ENCODE data around the gene FKBP2. TPM values are rescaled to one million over a fixed set of nuclear protein-coding genes. Genes with fewer than 3 reads are reported as not detected.

The FKBP2 gene
- total and polyA plus RNA-seq, 3 experiments from 2014 or later: 27.9 to 124 (median 28.4) TPM

DNA sequence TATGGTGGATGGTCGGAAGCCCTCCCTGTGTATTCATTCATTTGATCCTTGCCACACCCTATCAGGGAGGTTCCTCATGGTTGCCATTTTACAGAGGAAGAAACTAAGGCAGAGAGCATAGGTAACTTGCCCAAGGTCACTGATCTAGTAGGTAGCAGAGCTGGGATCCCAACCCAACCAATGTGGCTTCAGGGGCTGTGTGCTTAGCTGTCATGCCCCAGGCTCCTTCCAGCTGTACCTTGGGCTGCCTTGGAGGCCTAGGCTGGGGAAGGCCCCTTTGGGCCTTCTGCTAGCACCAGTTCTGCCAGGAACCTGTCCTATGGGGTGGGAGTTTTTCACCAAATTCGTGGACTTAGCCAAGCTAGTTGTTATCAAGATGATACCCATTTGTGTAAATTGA, 34.9 kb downstream of the FKBP2 start:
- no peak for DNase-seq
- Mint-ChIP-seq H3K4me3 (no peak overlapping the region), H3K27me3 (no peaks in the 10 kb centered on the region), H3K4me1 (peaks cover 5 to 8% (median 8%) of the 10 kb centered on the region in 3 donors), H3K27ac (peak overlapping the region in 3 of 8 donors; percentile 17 to 36 (median 33)), H3K36me3 (peaks cover 0 to 18% (median 5%) of the 10 kb centered on the region in 3 donors), H3K9me3 (no peaks in the 10 kb centered on the region)
- Histone ChIP-seq H3K27ac (ENCODE audit: low read depth, low read length) (no peak overlapping the region), H3K9me3 (ENCODE audit: low read length) (no peaks in the 10 kb centered on the region), H3K4me1 (ENCODE audit: insufficient read depth, low read length) (peaks cover 11% of the 10 kb centered on the region), H3K4me3 (ENCODE audit: low read length) (no peak overlapping the region), H3K27me3 (ENCODE audit: insufficient read depth, low read length, poor library complexity, severe bottlenecking) (no peaks in the 10 kb centered on the region), H3K36me3 (ENCODE audit: insufficient read depth, low read length) (no peaks in the 10 kb centered on the region)
- ChIA-PET CTCF (interaction anchor here (2.8 kb wide), 1 partner anchor 8 kb away, joined by 8 read pairs; the partner anchor contains the start of gene BAD), POLR2A (no interaction called here)

DNA sequence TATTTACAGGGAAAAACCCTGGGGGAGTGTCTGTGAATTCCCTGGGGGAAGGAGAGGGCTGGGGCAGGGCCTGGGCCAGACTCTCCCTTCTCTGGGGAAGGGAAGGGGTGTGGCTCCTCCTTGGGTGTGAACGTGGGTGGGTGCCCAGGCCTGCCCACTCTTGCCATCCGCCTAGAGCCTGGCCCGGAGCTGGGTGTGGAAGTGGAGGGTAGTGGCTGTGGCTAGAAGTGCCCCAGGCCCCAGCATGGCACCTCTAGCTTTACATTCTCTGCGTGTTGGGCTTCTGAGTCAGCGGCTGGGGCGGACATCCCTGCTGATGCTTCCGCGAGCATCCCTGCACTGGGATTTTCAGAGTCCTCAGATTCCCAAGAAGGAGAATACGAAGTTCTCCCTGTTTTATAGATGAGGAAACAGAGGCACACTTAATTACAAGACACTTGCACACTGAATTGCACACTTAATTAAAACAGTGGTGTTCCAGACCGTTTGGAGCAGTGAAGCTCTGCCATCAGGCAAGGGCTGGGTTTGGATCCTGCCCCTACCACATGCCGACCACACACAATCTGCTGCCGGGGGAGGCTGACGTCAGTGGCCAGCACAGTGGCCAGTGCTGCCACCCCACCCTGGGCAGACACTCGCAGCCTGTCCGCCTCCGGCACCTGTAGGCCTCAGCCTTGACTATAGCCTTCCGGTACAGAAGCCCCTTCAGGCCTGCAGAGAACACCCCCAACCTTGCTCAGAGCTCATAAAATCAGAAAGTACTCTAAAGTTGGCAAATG, 35.9 kb downstream of the FKBP2 start:
- Mint-ChIP-seq H3K4me1 (peaks cover 2 to 11% (median 8%) of the 10 kb centered on the region in 3 donors), H3K4me3 (no peak overlapping the region), H3K27me3 (no peaks in the 10 kb centered on the region), H3K36me3 (peaks cover 0 to 23% (median 5%) of the 10 kb centered on the region in 3 donors), H3K9me3 (no peaks in the 10 kb centered on the region), H3K27ac (no peak overlapping the region)
- Histone ChIP-seq H3K36me3 (ENCODE audit: insufficient read depth, low read length) (no peaks in the 10 kb centered on the region), H3K4me1 (ENCODE audit: insufficient read depth, low read length) (peaks cover 6% of the 10 kb centered on the region), H3K4me3 (ENCODE audit: low read length) (no peak overlapping the region), H3K27me3 (ENCODE audit: insufficient read depth, low read length, poor library complexity, severe bottlenecking) (no peaks in the 10 kb centered on the region), H3K27ac (ENCODE audit: low read depth, low read length) (no peak overlapping the region), H3K9me3 (ENCODE audit: low read length) (no peaks in the 10 kb centered on the region)
- ChIA-PET POLR2A (interaction anchor here (0.6 kb wide), 1 partner anchor 41 kb away, joined by 3 read pairs; the partner anchor contains the start of gene PRDX5), CTCF (interaction anchor here (2.8 kb wide), 1 partner anchor 7 kb away, joined by 8 read pairs; the partner anchor contains the start of gene BAD)
- DNase-seq: no peak

DNA sequence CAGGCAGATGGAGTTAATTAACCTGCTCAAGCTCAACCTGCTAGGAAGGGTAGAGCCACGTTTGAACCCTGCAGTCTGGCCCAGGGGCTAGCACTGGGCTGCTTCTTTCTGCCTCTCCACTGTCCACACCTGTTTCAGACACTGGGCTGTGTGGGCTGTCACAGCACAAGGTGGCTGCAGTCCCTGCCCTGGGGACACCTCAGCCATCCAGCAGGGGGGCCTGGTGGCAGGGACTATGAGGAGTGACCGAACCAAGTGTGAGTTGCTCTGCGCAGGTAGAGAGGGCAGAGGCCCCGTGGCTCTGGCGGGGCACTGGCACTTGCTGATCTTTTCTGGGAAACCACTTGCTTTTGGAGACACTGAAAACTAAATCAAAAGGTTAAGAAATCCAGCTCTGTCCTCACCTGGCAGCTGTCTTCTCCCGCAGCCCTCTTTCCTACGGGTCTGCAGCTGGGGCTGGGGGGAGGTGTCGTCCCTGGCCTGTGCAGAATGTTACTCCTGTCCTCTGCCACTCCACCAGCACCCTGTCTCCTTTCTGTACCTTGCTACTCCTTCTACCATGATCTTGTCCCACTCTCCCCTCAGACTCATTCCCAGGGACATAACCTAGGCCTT, 37.8 kb downstream of the FKBP2 start:
- Histone ChIP-seq H3K36me3 (ENCODE audit: insufficient read depth, low read length) (no peaks in the 10 kb centered on the region), H3K4me1 (ENCODE audit: insufficient read depth, low read length) (peaks cover 8% of the 10 kb centered on the region), H3K27ac (ENCODE audit: low read depth, low read length) (no peak overlapping the region), H3K27me3 (ENCODE audit: insufficient read depth, low read length, poor library complexity, severe bottlenecking) (no peaks in the 10 kb centered on the region), H3K4me3 (ENCODE audit: low read length) (no peak overlapping the region), H3K9me3 (ENCODE audit: low read length) (no peaks in the 10 kb centered on the region)
- no peak for DNase-seq
- Mint-ChIP-seq H3K27me3 (no peaks in the 10 kb centered on the region), H3K9me3 (no peaks in the 10 kb centered on the region), H3K4me3 (no peak overlapping the region), H3K36me3 (peaks cover 0 to 29% (median 5%) of the 10 kb centered on the region in 3 donors), H3K4me1 (peaks cover 10 to 12% (median 10%) of the 10 kb centered on the region in 3 donors), H3K27ac (peak overlapping the region in 1 of 8 donors; percentile 90)
- POLR2A ChIA-PET: no interaction called here
- CTCF ChIA-PET: no interaction called here

DNA sequence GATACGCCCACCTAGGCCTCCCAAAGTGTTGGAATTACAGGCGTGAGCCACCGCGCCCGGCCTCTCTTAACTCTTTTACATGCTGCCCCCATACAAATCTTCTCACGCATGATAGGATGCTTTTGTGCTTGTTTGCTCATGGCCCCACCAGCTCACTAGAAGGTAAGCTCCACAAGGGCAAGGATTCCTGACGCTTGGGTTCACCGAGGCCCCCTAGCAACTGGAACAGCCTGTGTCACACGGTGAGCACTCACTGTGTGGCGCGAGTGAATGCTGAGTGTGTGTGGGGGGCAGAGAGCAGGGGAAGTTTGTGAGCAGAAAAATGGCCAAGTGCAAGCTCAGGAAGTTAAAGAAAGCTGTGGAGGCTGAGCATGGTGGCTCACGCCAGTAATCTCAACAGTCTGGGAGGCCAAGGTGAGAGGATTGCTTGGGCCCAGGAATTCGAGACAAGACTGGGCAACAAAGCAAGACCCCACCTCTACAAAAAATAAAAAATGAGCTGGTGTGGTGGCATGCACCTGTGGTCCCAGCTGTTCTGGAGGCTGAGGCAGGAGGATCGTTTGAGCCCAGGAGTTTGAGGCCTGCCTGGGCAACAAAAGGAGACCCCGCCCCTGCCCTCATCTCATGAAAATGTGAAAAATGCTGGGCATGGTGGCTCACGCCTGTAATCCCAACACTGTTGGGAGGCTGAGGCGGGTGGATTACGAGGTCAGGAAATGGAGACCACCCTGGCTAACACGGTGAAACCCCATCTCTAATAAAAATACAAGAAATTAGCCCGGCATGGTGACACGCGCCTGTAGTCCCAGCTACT, 41.3 kb downstream of the FKBP2 start:
- Mint-ChIP-seq H3K27me3 (no peaks in the 10 kb centered on the region), H3K27ac (peak overlapping the region in 3 of 8 donors; percentile 12 to 48 (median 38)), H3K9me3 (no peaks in the 10 kb centered on the region), H3K4me3 (peak overlapping the region in 3 of 7 donors; percentile 13 to 32 (median 17)), H3K4me1 (peaks cover 18 to 28% (median 25%) of the 10 kb centered on the region in 3 donors), H3K36me3 (peaks cover 0 to 27% (median 5%) of the 10 kb centered on the region in 3 donors)
- H3K27me3 ChIP-seq (ENCODE audit: insufficient read depth, low read length, poor library complexity, severe bottlenecking): no peaks in the 10 kb centered on the region
- H3K4me1 ChIP-seq (ENCODE audit: insufficient read depth, low read length): peaks cover 22% of the 10 kb centered on the region
- POLR2A ChIA-PET: interaction anchor here (0.6 to 4.3 kb wide), 3 partner anchors 12 to 72 kb away, joined by 4 to 68 read pairs (median 6); no protein-coding TSS in a partner anchor
- H3K36me3 ChIP-seq (ENCODE audit: insufficient read depth, low read length): no peaks in the 10 kb centered on the region
- H3K9me3 ChIP-seq (ENCODE audit: low read length): no peaks in the 10 kb centered on the region
- DNase-seq: no peak
- no peak overlapping the region for H3K27ac ChIP-seq (ENCODE audit: low read depth, low read length)
- no peak overlapping the region for H3K4me3 ChIP-seq (ENCODE audit: low read length)
- CTCF ChIA-PET: interaction anchor here (1.1 to 7.8 kb wide), 5 partner anchors 11 to 78 kb away, joined by 3 to 73 read pairs (median 6); partner anchors contain the start of genes CATSPERZ, NUDT22 and TRPT1

DNA sequence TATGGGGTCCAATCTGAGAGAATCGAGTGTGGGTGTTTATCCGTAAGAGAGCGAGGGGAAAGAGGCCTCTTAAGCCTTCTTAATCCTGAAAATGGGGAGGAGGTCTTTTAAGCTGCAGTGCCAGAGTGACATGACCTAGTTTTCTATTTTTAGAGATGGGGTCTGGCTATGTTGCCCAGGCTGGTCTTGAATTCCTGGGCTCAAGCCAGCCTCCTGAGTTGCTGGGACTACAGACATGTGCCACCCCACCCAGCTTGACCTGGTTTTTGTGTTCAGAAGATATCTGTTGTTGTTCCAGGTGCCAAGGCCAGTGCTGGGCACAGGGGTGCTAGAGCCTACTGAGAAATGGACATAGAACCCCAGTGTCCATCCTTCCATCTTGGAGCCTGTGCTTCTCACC, 42.2 kb downstream of the FKBP2 start:
- Mint-ChIP-seq H3K27me3 (no peaks in the 10 kb centered on the region), H3K27ac (peak overlapping the region; percentile 69 to 100 (median 92)), H3K4me3 (peak overlapping the region in 4 of 7 donors; percentile 20 to 98 (median 70)), H3K4me1 (peaks cover 18 to 28% (median 25%) of the 10 kb centered on the region in 3 donors), H3K36me3 (peaks cover 0 to 25% (median 5%) of the 10 kb centered on the region in 3 donors), H3K9me3 (no peaks in the 10 kb centered on the region)
- Histone ChIP-seq H3K4me1 (ENCODE audit: insufficient read depth, low read length) (peaks cover 22% of the 10 kb centered on the region), H3K4me3 (ENCODE audit: low read length) (no peak overlapping the region), H3K27me3 (ENCODE audit: insufficient read depth, low read length, poor library complexity, severe bottlenecking) (no peaks in the 10 kb centered on the region), H3K27ac (ENCODE audit: low read depth, low read length) (no peak overlapping the region), H3K9me3 (ENCODE audit: low read length) (no peaks in the 10 kb centered on the region), H3K36me3 (ENCODE audit: insufficient read depth, low read length) (no peaks in the 10 kb centered on the region)
- DNase-seq: no peak
- ChIA-PET CTCF (interaction anchor here (1.7 to 7.8 kb wide), 5 partner anchors 8 to 79 kb away, joined by 6 to 73 read pairs (median 8); partner anchors contain the start of gene CATSPERZ), POLR2A (interaction anchor here (4.3 kb wide), 1 partner anchor 13 kb away, joined by 68 read pairs; no protein-coding TSS in a partner anchor)

DNA sequence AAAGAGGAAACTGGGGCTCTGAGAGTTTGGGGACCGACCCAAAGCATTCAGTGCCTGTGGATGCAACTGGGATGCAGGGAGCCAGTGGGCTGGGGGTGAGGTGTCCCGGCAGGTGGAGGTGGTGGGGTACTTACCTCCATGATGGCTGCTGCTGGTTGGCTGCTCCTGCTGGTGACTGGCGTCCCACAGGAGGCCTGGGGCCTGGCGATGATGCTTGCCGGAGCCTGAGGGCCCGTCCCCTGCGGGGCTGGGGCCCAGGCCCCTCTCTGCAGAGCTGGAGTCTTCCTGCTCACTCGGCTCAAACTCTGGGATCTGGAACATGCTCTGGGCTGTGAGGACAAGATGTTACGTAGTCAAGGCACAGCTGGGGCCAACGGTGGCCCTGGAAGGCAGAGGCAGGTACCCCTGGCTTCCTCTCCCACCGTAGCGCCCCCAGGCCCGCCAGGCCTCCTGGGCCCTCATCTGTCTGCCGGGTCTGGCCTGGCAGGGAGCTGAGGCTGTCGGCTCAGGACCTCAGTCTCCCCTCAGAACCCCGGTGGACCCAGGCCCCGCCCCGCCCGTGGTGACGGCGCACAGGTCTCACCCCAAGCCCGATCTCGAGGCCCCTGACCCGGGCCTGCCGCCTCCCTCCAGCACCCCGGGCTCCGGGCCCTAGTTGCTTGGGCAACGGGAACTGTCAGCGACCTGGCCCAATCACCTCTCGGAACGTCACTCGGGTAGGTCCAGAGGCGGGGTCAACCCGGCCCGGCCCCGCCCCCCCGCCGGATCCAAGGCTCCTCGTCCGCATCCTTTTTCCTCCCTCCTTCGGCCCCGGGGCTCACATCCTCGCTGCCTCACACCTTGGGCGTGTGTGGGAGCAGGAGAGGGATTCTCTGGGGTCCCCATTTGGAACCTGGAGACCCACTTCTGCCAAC, 43.4 kb downstream of the FKBP2 start, which contains the start of gene BAD:
TSS of gene BAD (minus strand) at position 618 of the 914 bp plus-strand sequence. CDS start at position 321, 297 bp downstream.
- no peaks in the 10 kb centered on the region for H3K9me3 ChIP-seq (ENCODE audit: low read length)
- H3K27me3 ChIP-seq (ENCODE audit: insufficient read depth, low read length, poor library complexity, severe bottlenecking): no peaks in the 10 kb centered on the region
- H3K36me3 ChIP-seq (ENCODE audit: insufficient read depth, low read length): no peaks in the 10 kb centered on the region
- H3K4me1 Mint-ChIP-seq: peaks cover 13 to 28% (median 21%) of the 10 kb centered on the region in 3 donors
- POLR2A ChIA-PET: interaction anchor here (1.1 to 4.3 kb wide), 9 partner anchors 14 to 494 kb away, joined by 3 to 68 read pairs (median 6); partner anchors contain the start of genes ESRRA, FERMT3, SF1 and STIP1
- CTCF ChIA-PET: interaction anchor here (0.8 to 7.8 kb wide), 10 partner anchors 9 to 80 kb away, joined by 3 to 73 read pairs (median 4); partner anchors contain the start of genes CATSPERZ, FERMT3, NUDT22 and TRMT112
- peak within 1 kb of the TSS; percentile 97 to 100 (median 99) for H3K27ac Mint-ChIP-seq
- no peaks in the 10 kb centered on the region for H3K9me3 Mint-ChIP-seq
- peak within 1 kb of the TSS; percentile 100 for H3K4me3 ChIP-seq (ENCODE audit: low read length)
- H3K4me1 ChIP-seq (ENCODE audit: insufficient read depth, low read length): peaks cover 22% of the 10 kb centered on the region
- no peaks in the 10 kb centered on the region for H3K27me3 Mint-ChIP-seq
- peak within 1 kb of the TSS; percentile 100 for H3K27ac ChIP-seq (ENCODE audit: low read depth, low read length)
- peak within 1 kb of the TSS; percentile 86 to 98 (median 90) for H3K4me3 Mint-ChIP-seq
- H3K36me3 Mint-ChIP-seq: peaks cover 0 to 18% (median 0%) of the 10 kb centered on the region in 3 donors
- peak; percentile 87 to 96 (median 92) for DNase-seq
